ENCODE results near the gene TMEM269.

GRCh38 chr1:42788021-42788420 lies 3.2 kb downstream of the TMEM269 start:
- TF ChIP-seq, protein P1, sequence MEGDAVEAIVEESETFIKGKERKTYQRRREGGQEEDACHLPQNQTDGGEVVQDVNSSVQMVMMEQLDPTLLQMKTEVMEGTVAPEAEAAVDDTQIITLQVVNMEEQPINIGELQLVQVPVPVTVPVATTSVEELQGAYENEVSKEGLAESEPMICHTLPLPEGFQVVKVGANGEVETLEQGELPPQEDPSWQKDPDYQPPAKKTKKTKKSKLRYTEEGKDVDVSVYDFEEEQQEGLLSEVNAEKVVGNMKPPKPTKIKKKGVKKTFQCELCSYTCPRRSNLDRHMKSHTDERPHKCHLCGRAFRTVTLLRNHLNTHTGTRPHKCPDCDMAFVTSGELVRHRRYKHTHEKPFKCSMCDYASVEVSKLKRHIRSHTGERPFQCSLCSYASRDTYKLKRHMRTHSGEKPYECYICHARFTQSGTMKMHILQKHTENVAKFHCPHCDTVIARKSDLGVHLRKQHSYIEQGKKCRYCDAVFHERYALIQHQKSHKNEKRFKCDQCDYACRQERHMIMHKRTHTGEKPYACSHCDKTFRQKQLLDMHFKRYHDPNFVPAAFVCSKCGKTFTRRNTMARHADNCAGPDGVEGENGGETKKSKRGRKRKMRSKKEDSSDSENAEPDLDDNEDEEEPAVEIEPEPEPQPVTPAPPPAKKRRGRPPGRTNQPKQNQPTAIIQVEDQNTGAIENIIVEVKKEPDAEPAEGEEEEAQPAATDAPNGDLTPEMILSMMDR (conservative IDR thresholded peaks at IDR 0.05; ENCODE audit: low read depth, low read length) = no peak
- TF ChIP-seq EZH2 (IDR thresholded peaks at IDR 0.05; ENCODE audit: low read length, unreplicated experiment) (no peak), EZH2phosphoT487 (IDR thresholded peaks at IDR 0.05; ENCODE audit: borderline replicate concordance, low read length) (no peak)
